HepG2 (cell line): ENCODE data around the gene ITGB8. TPM values are rescaled to one million over a fixed set of nuclear protein-coding genes. Genes with fewer than 3 reads are reported as not detected.

Experiments used
- ATAC-seq: fragments of 200-7000 bp; cut with Tn5 transposase; 3 replicates; pipeline ENCODE4 v1.9.1; 2020; ENCODE audit warnings: mild to moderate bottlenecking, moderate library complexity
- BruUV-seq: library from RNA; stranded (reverse); fragments of 400-500 nt; replicated peaks from 2 replicates; lab custom pipeline; 2021; lab: Mats Ljungman, UMichigan
- CTCF ChIA-PET: fragments of 300-600 bp; formaldehyde crosslinking; extraction: SDS; loops from one replicate; lab custom pipeline; 2021; ENCODE audit warnings: low total read pairs, inconsistent platforms, low intra/inter-chr PET ratio; lab: Yijun Ruan, JAX
- POLR2A ChIA-PET: fragments of 350-600 bp; sonication (Branson Sonifier 250); formaldehyde crosslinking; loops from one replicate; lab custom pipeline; 2020; ENCODE audit warnings: antibody characterized with exemption, inconsistent platforms; lab: Yijun Ruan, JAX
- DNase-seq: peaks from one replicate; pipeline ENCODE4 v3.0.0-alpha.2; 2015; ENCODE audit warnings: low spot score
- FAIRE-seq: peaks from 3 replicates; lab custom pipeline; 2011; peaks lifted over from hg19 to GRCh38; lab: Jason Lieb, UNC
- H2AFZ ChIP-seq: one replicate; pipeline ENCODE4 v1.6.1; 2011; ENCODE audit warnings: low read length, inconsistent platforms
- H3K27ac ChIP-seq: fragments of 300-600 bp; 3 replicates; pipeline ENCODE4 v1.8.0; 2011; ENCODE audit warnings: mixed run types, mild to moderate bottlenecking, mixed read lengths, low read length, inconsistent platforms; ENCODE audit not compliant: insufficient read depth; ENCODE audit errors: extremely low read length
- H3K27me3 ChIP-seq, 2 experiments: fragments of 200-600 bp in 1 of 2; 2 replicates in 1 of 2; 3 replicates in 1 of 2; pipeline versions ENCODE4 v1.6.0 to v1.8.0; 2011; ENCODE audit warnings: low read length in 2 of 2, mild to moderate bottlenecking in 2 of 2, moderate library complexity in 2 of 2, inconsistent platforms in 1 of 2; ENCODE audit not compliant: insufficient read depth in 2 of 2, control insufficient read depth in 1 of 2
- H3K36me3 ChIP-seq, 2 experiments: fragments of 200-600 bp in 1 of 2; replicated peaks in 1 of 2; 2 replicates in 1 of 2; 3 replicates in 1 of 2; pipeline versions ENCODE4 v1.5.1 to v1.8.0; 2011; ENCODE audit warnings: low read length in 2 of 2, inconsistent platforms in 1 of 2; ENCODE audit not compliant: insufficient read depth in 2 of 2, control insufficient read depth in 1 of 2
- H3K4me1 ChIP-seq: 2 replicates; pipeline ENCODE4 v1.5.1; 2012; ENCODE audit warnings: low read length, inconsistent platforms; ENCODE audit not compliant: insufficient read depth
- H3K4me2 ChIP-seq: 2 replicates; pipeline ENCODE4 v1.6.0; 2011; ENCODE audit warnings: low read depth, low read length, inconsistent platforms
- H3K4me3 ChIP-seq, 3 experiments: fragments of 200-600 bp in 1 of 3; sonication (generic), shearing (Covaris generic) in 1 of 3; replicated peaks in 1 of 3; 2 replicates each; pipeline ENCODE4 v1.5.1; 2011 to 2016; ENCODE audit warnings: low read length in 3 of 3, inconsistent platforms in 2 of 3, low read depth in 2 of 3, mild to moderate bottlenecking in 2 of 3, control low read depth in 1 of 3, mixed read lengths in 1 of 3; ENCODE audit not compliant: insufficient read depth in 1 of 3
- H3K79me2 ChIP-seq: one replicate; pipeline ENCODE4 v1.6.1; 2011; ENCODE audit warnings: low read length, inconsistent platforms; ENCODE audit not compliant: insufficient read depth
- H3K9ac ChIP-seq: 2 replicates; pipeline ENCODE4 v1.6.0; 2011; ENCODE audit warnings: mild to moderate bottlenecking, low read depth, low read length, inconsistent platforms; ENCODE audit not compliant: insufficient read depth
- H3K9me3 ChIP-seq: 2 replicates; pipeline ENCODE4 v1.5.1; 2012; ENCODE audit warnings: mild to moderate bottlenecking, low read length
- H4K20me1 ChIP-seq: 2 replicates; pipeline ENCODE4 v1.6.0; 2011; ENCODE audit warnings: inconsistent platforms, mild to moderate bottlenecking, low read length, moderate library complexity; ENCODE audit not compliant: insufficient read depth
- CC2D1A ChIP-seq: sonication (generic); formaldehyde crosslinking; IDR thresholded peaks from 2 replicates; pipeline ENCODE4 v1.8.1; 2023; ENCODE audit warnings: mild to moderate bottlenecking, missing genetic modification reagents
- CREB1 ChIP-seq, 2 experiments: fragments of 450-650 bp in 1 of 2; IDR thresholded peaks; 2 replicates each; pipeline ENCODE4 v1.6.1; 2016 to 2017; ENCODE audit warnings: control low read depth in 1 of 2, mild to moderate bottlenecking in 1 of 2, missing compliant biosample characterization in 1 of 2, missing genetic modification characterization in 1 of 2
- ETV6 ChIP-seq: sonication (generic); formaldehyde crosslinking; conservative IDR thresholded peaks from 2 replicates; pipeline ENCODE4 v1.4.0; 2020; ENCODE audit warnings: missing genetic modification reagents
- HNRNPH1 ChIP-seq: fragments of 200-400 bp; formaldehyde crosslinking; optimal IDR thresholded peaks from 2 replicates; pipeline ENCODE3; 2017; ENCODE audit warnings: mild to moderate bottlenecking, low read depth, low read length
- MTA1 ChIP-seq: sonication (generic); formaldehyde crosslinking; IDR thresholded peaks from 2 replicates; pipeline ENCODE4 v1.4.0; 2020; ENCODE audit warnings: missing genetic modification reagents, mild to moderate bottlenecking, borderline replicate concordance
- NCOA5 ChIP-seq: sonication (generic); formaldehyde crosslinking; IDR thresholded peaks from 2 replicates; pipeline ENCODE4 v1.4.0; 2020; ENCODE audit warnings: missing genetic modification reagents
- RARG ChIP-seq: sonication (generic); formaldehyde crosslinking; IDR thresholded peaks from 2 replicates; pipeline ENCODE4 v1.4.0; 2020; ENCODE audit warnings: low read depth, mild to moderate bottlenecking, missing genetic modification reagents
- ZBTB3 ChIP-seq: sonication (generic); formaldehyde crosslinking; IDR thresholded peaks from 2 replicates; pipeline ENCODE4 v1.4.0; 2020; ENCODE audit warnings: low read depth, mild to moderate bottlenecking, moderate library complexity, missing genetic modification reagents, borderline replicate concordance
- ZNF317 ChIP-seq: sonication (generic); formaldehyde crosslinking; IDR thresholded peaks from 2 replicates; pipeline ENCODE4 v1.5.0; 2020; ENCODE audit warnings: mild to moderate bottlenecking, missing genetic modification reagents
- ZNF589 ChIP-seq: sonication (generic); formaldehyde crosslinking; conservative IDR thresholded peaks from 2 replicates; pipeline ENCODE4 v1.8.0; 2022; ENCODE audit warnings: mild to moderate bottlenecking, moderate library complexity, missing genetic modification reagents
- ZNF841 ChIP-seq: sonication (generic); formaldehyde crosslinking; IDR thresholded peaks from 2 replicates; pipeline ENCODE4 v1.8.1; 2023; ENCODE audit warnings: missing genetic modification reagents, borderline replicate concordance
- ZSCAN12 ChIP-seq: sonication (generic); formaldehyde crosslinking; IDR thresholded peaks from 2 replicates; pipeline ENCODE4 v1.9.0; 2021; ENCODE audit warnings: mild to moderate bottlenecking, missing genetic modification reagents
- WGBS: methylation state at CpG from one replicate; pipeline ENCODE4 v1.1.6; 2017; ENCODE audit warnings: low lambda C conversion rate; 5-methylcytosine and 5-hydroxymethylcytosine counted together
- in situ Hi-C: cut with HindIII; loops from 2 replicates; pipeline ENCODE4 v1.10.0; 2017; ENCODE audit warnings: low pct_unique_long_range_greater_than_20kb; ENCODE audit not compliant: extremely low pct_ligation_motif_present
- intact Hi-C: fragments of 100-400 bp; cut with micrococcal nuclease; formaldehyde crosslinking; loops from one replicate; pipeline ENCODE4 v1.10.0; 2022; ENCODE audit not compliant: unreplicated experiment
- polyA plus RNA-seq, 8 experiments: library from polyadenylated mRNA; depleted of rRNA in 3 of 8; stranded (reverse) in 7 of 8; unstranded in 1 of 8; fragments of >200 nt; fragmentation: Illumina TruSeq in 4 of 8; extraction: Trizol in 4 of 8; gene quantifications; 2 replicates each; pipeline versions ENCODE4 v1.2.1 to v1.2.3, GENCODE V29; 2011 to 2016; ENCODE audit warnings: low read depth in 4 of 8, missing spikeins in 1 of 8, mixed read lengths in 1 of 8; ENCODE audit not compliant: insufficient read depth in 1 of 8
- total RNA-seq, 5 experiments: library from RNA; depleted of rRNA; stranded (reverse); fragments of >200 nt; fragmentation: Illumina TruSeq; extraction: Trizol; gene quantifications; 2 replicates each; pipeline ENCODE4 v1.2.3, GENCODE V29; 2016; ENCODE audit warnings: low read depth in 1 of 5
- TF ChIP-seq, protein P1 (sequence below): sonication (generic); formaldehyde crosslinking; IDR thresholded peaks from 2 replicates; pipeline ENCODE4 v1.8.0; 2022; ENCODE audit warnings: missing genetic modification reagents, mild to moderate bottlenecking, inconsistent platforms, borderline replicate concordance
- TF ChIP-seq, protein P2 (sequence below): IDR thresholded peaks from 2 replicates; pipeline ENCODE4 v1.6.1; 2012; ENCODE audit warnings: low read length, improper control_type of control experiment
- TF ChIP-seq, protein P3 (sequence below): sonication (generic); formaldehyde crosslinking; IDR thresholded peaks from 2 replicates; pipeline ENCODE4 v1.8.0; 2022; ENCODE audit warnings: missing genetic modification reagents, mild to moderate bottlenecking, borderline replicate concordance

Gene ITGB8
- total and polyA plus RNA-seq, 2 of the 13 experiments (the other 11 are each of a cell fraction or from before 2014, with no cell fraction given), result 0.01 TPM; not detected in 1

DNA sequence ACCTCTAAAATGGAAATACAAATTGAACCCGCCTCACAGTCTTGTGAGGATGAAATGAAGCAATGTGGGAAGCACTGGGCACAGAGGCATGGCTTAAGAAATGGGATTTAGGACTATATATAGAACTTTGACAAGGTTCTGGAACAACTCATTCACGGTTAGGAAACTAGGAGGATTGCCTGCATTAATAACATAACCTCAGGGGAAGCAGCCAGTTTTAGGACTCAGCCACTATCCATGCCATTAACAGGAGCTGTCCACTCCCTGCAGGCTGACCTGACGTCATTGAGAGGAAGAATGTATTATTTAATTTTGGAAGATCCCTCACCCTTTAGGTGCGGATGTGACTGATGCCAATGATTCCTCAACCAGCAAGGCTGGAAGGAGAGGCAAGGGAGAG lies 34.8 kb downstream of the ITGB8 start:
- BruUV-seq, result no TSS peak
- ATAC-seq, result no peak

DNA sequence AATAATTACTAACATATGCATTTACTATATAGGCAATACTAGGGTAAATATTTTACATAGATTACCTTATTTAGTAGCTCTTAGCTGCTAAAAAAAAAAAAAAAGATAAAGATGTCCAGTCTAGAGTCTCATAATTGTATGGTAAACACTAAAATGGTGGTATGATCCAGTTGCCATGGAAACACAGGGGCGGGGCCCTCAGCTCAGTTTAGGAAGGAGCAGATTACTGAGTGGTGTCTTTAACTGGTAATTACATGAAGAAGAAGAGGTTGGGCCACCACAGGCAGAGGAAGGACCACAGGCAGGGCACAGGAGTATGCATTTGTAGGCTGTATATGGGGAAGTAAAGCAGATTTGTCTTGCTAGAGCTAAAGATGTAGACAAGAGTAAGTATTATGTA lies 43.7 kb downstream of the ITGB8 start:
- no peak for DNase-seq
- no peaks in the 10 kb centered on the region for H3K9me3 ChIP-seq
- WGBS, result 0% methylated on average over 1 of the region's 1 CpG
- H3K4me3 ChIP-seq, result no peak overlapping the region
- FAIRE-seq, result no peak
- no peak for TF ChIP-seq ZSCAN12 (CRISPR knock-in tag)
- TF ChIP-seq, protein P1, sequence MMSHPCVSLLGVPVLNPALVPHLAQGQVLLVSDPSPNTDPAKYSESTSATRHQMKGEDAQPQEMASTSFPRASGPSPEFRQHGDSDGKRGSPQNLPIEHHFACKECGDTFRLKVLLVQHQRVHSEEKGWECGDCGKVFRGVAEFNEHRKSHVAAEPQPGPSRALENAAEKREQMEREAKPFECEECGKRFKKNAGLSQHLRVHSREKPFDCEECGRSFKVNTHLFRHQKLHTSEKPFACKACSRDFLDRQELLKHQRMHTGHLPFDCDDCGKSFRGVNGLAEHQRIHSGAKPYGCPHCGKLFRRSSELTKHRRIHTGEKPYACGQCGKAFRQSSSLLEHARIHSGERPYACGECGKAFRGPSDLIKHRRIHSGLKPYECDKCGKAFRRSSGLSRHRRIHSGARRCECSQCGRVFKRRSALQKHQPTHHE (CRISPR knock-in tag), result no peak
- TF ChIP-seq, protein P2, sequence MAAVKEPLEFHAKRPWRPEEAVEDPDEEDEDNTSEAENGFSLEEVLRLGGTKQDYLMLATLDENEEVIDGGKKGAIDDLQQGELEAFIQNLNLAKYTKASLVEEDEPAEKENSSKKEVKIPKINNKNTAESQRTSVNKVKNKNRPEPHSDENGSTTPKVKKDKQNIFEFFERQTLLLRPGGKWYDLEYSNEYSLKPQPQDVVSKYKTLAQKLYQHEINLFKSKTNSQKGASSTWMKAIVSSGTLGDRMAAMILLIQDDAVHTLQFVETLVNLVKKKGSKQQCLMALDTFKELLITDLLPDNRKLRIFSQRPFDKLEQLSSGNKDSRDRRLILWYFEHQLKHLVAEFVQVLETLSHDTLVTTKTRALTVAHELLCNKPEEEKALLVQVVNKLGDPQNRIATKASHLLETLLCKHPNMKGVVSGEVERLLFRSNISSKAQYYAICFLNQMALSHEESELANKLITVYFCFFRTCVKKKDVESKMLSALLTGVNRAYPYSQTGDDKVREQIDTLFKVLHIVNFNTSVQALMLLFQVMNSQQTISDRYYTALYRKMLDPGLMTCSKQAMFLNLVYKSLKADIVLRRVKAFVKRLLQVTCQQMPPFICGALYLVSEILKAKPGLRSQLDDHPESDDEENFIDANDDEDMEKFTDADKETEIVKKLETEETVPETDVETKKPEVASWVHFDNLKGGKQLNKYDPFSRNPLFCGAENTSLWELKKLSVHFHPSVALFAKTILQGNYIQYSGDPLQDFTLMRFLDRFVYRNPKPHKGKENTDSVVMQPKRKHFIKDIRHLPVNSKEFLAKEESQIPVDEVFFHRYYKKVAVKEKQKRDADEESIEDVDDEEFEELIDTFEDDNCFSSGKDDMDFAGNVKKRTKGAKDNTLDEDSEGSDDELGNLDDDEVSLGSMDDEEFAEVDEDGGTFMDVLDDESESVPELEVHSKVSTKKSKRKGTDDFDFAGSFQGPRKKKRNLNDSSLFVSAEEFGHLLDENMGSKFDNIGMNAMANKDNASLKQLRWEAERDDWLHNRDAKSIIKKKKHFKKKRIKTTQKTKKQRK, result no peak
- no peak for TF ChIP-seq ZNF317
- no peak for TF ChIP-seq ZBTB3 (CRISPR knock-in tag)
- no peak for TF ChIP-seq MTA1 (CRISPR knock-in tag)
- TF ChIP-seq ZNF841, result no peak
- TF ChIP-seq CC2D1A, result no peak
- no peak for TF ChIP-seq RARG (CRISPR knock-in tag)
- TF ChIP-seq NCOA5 (CRISPR knock-in tag), result no peak
- TF ChIP-seq, protein P3, sequence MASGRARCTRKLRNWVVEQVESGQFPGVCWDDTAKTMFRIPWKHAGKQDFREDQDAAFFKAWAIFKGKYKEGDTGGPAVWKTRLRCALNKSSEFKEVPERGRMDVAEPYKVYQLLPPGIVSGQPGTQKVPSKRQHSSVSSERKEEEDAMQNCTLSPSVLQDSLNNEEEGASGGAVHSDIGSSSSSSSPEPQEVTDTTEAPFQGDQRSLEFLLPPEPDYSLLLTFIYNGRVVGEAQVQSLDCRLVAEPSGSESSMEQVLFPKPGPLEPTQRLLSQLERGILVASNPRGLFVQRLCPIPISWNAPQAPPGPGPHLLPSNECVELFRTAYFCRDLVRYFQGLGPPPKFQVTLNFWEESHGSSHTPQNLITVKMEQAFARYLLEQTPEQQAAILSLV (CRISPR knock-in tag), result no peak
- no peak for TF ChIP-seq ZNF589 (CRISPR knock-in tag)
- no peak for TF ChIP-seq ETV6
- no peaks in the 10 kb centered on the region for H4K20me1 ChIP-seq
- CTCF ChIA-PET, result no interaction called here
- no peak overlapping the region for H3K4me2 ChIP-seq
- H3K27me3 ChIP-seq, result no peaks in the 10 kb centered on the region
- H3K4me1 ChIP-seq, result no peaks in the 10 kb centered on the region
- ATAC-seq, result no peak
- no TSS peak for BruUV-seq
- H3K79me2 ChIP-seq, result no peaks in the 10 kb centered on the region
- H3K27ac ChIP-seq, result no peak overlapping the region
- no peak overlapping the region for H2AFZ ChIP-seq
- in situ Hi-C loops (no loop called here), intact Hi-C loops (no loop called here)
- H3K9ac ChIP-seq, result no peak overlapping the region
- no peaks in the 10 kb centered on the region for H3K36me3 ChIP-seq
- POLR2A ChIA-PET, result no interaction called here

More for the DNA sequence above, 34.8 kb downstream of the ITGB8 start:
- Histone ChIP-seq H3K27ac (no peak overlapping the region), H3K9me3 (no peaks in the 10 kb centered on the region), H2AFZ (no peak overlapping the region), H3K36me3 (no peaks in the 10 kb centered on the region), H4K20me1 (no peaks in the 10 kb centered on the region), H3K79me2 (no peaks in the 10 kb centered on the region), H3K9ac (no peak overlapping the region), H3K27me3 (no peaks in the 10 kb centered on the region)
- 7% methylated on average over 4 of the region's 4 CpGs for WGBS
- DNase-seq (no peak), FAIRE-seq (no peak)
- POLR2A ChIA-PET, result no interaction called here
- CTCF ChIA-PET, result no interaction called here
- in situ Hi-C loops (no loop called here), intact Hi-C loops (no loop called here)
- TF ChIP-seq HNRNPH1, result no peak
- TF ChIP-seq CREB1 (IDR thresholded peaks at IDR 0.05), result peak; percentile 47; the same call in 1 of the 2 replicates
- TF ChIP-seq CREB1 (CRISPR knock-in tag; IDR thresholded peaks at IDR 0.05), result no peak
- TF ChIP-seq, all 625 proteins: peak for 1
- Histone ChIP-seq H3K4me3 (no peak overlapping the region), H3K4me1 (no peaks in the 10 kb centered on the region), H3K4me2 (no peak overlapping the region)
